GM19467 (cell line): Measurements from ENCODE around the gene RXYLT1.
A peak's percentile ranks its signal among the peaks of the same experiment; 100 is the strongest.

ENCODE experiments used
- ATAC-seq: cut with Tn5 transposase; IDR thresholded peaks from one replicate; pipeline ENCODE4 v1.9.1; 2021; ENCODE audit warnings: mild to moderate bottlenecking, moderate library complexity; ENCODE audit not compliant: unreplicated experiment

Gene RXYLT1

DNA sequence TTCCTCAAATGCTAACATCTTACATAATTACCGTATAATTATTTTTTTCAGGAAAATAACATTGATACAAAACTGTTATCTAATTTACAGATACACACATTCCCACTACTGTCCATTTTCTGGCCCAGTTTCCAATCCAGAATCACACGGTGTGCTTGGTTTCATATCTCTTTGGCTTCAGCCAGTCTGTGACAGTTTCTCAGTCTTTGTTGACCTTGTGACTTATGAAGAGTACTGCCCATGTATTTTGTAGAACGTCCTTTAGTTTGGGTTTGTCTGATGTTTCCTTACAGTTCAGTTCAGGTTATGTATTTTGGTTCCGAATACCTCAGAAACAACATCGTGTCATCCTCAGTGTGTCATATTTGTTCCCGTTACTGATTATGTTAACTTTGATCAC is 16.2 kb downstream of the RXYLT1 start:
- ATAC-seq, result no peak

- no peak for ATAC-seq
These were observed 22.4 kb downstream of the RXYLT1 start for GRCh38 chr12:63802012-63802608.

DNA sequence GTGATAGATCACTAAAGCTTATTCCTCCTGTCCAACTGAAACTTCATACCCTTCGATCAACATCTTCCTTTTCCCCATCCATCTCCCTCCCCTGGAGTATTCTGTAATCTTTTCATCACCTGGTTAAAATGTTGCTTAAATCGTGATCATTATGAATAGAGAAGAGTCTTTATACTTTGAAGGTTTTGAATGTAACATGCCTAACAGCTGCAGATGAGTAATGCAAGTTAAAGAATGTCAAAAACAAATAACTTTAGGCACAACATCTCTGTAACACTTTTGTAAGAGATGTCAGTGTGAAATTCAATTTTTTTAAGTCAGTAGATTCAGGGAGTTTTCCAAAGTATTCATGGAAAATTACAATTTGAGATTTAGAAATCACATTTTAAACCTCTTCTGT is 25.0 kb downstream of the RXYLT1 start:
- ATAC-seq, result no peak

GRCh38 chr12:63805704-63806672 is 26.3 kb downstream of the RXYLT1 start:
- no peak for ATAC-seq

DNA sequence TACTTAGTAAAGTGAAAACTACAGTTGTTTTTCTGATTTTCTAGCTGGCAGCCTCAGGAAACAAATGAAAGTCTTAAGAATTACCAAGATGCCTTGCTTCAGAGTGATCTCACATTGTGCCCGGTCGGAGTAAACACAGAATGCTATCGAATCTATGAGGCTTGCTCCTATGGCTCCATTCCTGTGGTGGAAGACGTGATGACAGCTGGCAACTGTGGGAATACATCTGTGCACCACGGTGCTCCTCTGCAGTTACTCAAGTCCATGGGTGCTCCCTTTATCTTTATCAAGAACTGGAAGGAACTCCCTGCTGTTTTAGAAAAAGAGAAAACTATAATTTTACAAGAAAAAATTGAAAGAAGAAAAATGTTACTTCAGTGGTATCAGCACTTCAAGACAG is 28.9 kb downstream of the RXYLT1 start:
- no peak for ATAC-seq

- ATAC-seq, result no peak
These were observed 29.9 kb downstream of the RXYLT1 start for GRCh38 chr12:63809566-63809965.

DNA sequence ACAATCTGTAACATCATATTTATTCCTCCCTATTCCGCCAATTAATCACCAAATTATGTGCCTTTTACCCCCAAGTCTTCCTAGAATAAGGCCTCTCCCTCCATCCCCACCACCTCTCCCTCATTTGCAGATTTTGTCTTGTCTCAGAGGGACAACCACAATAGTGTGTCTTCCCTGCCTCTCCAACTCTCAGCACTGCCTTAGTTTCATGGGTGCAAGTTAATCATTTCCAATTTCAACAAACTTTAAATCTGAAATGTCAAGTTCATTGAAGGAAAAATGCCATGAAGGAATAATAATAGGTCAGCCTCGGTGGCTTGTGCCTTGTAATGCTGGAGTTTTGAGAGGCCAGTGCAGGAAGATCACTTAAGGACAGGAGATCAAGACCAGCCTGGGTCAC is 31.6 kb downstream of the RXYLT1 start:
- ATAC-seq, result no peak

GRCh38 chr12:63811755-63812154 is 32.0 kb downstream of the RXYLT1 start:
- ATAC-seq, result no peak

DNA sequence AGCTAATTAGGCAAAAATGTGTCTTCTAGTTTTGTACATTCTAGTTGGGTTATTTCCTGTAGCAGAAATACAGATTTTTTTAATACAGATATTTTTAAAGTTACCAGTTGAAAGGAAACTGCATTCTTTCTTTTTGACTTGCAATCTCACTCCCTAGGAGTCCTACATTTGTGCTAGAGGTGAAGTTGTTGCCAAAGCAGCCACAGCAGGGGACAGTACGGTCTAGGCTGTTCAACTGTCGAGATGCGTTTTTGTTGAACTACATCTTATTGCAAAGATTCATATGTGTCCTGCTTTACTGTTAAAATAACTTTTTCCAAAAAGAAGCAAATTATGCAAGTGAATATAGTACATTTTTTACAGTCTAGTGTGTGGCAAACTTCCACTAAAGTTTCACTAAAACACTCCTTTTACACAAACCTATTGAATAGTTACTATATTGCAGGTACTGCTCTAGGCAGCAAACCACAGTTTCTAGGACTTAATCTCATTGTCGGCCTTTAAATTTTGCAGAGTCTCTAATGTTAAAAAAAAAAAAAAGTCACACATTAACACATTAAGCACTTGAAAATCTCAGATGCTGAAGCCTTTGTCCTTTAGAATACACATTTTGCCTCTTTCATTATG is 34.5 kb downstream of the RXYLT1 start:
- peak; percentile 49 for ATAC-seq

DNA sequence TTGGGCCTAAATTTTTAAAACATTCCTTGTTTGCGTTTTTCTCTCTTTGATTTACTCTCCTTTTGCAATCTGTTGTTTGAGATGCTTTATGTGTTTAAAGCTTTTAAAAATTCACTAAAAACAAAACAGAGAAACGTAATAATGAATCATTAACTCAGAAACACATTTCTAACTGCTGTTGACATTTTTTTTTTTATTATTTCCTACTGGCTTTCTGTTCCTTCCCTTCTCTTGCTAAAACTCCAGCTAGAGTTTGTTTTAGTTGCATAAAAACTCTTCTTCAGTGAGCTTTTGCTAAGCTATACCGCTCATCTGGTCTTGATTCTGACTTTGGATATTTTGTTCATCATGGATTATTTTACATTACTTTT is 35.8 kb downstream of the RXYLT1 start:
- ATAC-seq, result no peak

- ATAC-seq, result no peak
These were observed 36.3 kb downstream of the RXYLT1 start for GRCh38 chr12:63816031-63816430.

GRCh38 chr12:63820427-63820826 is 40.7 kb downstream of the RXYLT1 start:
- no peak for ATAC-seq

DNA sequence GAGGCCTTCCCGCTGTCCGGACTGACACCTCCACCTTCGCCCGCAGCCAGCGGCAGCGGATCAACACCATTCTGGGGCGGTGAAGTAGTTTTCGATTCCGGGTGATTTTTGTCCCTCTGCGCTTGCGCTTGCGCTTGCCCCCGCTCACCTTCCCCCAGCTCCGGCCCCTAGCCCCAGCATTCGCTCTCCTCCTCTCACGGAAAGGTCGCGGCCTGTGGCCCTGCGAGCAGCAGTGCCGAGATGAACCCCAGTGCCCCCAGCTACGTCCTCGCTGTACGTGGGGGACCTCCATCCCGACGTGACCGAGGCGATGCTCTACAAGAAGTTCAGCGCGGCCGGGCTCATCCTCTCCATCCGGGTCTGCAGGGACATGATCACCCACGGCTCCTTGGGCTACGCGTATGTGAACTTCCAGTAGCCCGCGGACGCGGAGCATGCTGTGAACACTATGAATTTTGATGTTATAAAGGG is 42.1 kb downstream of the RXYLT1 start:
- no peak for ATAC-seq

GRCh38 chr12:63822352-63822751 is 42.6 kb downstream of the RXYLT1 start:
- no peak for ATAC-seq

- ATAC-seq, result no peak
These were observed 43.3 kb downstream of the RXYLT1 start for GRCh38 chr12:63823040-63823439.

GRCh38 chr12:63826006-63826585 is 46.4 kb downstream of the RXYLT1 start:
- ATAC-seq, result peak; percentile 87

- ATAC-seq, result no peak
These were observed 49.2 kb downstream of the RXYLT1 start for GRCh38 chr12:63828867-63829266.

GRCh38 chr12:63836046-63836445 is 56.3 kb downstream of the RXYLT1 start:
- no peak for ATAC-seq

DNA sequence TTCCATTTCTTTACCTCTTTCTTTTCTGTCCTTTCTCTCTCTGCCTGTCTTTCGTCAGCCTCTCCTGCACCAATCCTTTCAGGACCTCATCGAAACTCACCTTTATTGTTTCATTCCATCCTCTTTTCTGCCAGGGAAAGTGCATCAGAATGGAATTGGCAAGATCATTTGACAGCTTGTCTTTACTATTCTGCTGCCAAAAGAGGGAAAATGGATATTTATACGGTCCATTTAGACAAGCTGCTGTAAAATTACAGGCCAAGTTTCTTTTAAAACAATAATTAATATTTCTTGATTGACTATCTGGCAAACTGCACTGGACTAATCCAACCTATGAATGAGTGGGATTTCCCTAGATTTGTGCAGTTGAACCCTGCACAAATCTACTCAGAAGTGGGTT is 57.2 kb downstream of the RXYLT1 start:
- no peak for ATAC-seq

DNA sequence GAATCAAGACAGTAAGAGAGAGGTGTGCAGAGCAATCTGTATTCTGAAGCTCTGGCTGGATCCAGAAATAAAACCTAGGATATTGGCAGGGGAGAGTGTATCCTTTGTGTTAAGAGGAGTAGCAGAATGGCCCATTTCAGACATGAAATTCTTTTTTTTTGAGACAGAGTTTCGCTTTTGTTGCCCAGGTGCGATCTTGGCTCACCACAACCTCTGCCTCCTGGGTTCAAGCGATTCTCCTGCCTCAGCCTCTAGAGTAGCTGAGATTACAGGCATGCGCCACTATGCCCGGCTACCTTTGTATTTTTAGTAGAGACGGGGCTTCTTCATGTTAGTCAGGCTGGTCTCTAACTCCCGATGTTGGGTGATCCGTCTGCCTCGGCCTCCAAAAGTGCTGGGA is 58.7 kb downstream of the RXYLT1 start:
- ATAC-seq, result no peak

DNA sequence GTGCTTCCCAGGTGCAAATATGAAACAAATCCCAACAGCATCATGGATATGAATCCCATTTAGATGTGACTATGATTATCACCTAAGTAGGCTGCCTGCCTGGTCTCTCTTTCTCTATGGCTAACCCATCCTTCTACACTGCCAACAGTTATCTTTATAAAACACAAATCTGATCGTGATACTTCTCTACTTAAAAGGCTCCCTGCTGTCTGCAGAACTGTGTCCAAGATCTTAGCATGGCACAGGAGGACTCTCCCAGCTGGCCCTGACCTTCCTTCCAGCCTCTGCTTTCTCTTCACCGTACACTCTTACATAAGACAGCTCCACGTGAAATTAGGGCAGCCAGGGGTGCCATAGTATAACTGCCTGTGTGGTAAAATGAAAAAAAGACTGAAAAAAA is 61.3 kb downstream of the RXYLT1 start:
- ATAC-seq, result no peak
